Sigmoid colon (tissue), 4 donors: Measurements from ENCODE around the gene SMG7.

ENCODE experiments used
- EP300 ChIP-seq, 4 donors: sonication (generic); formaldehyde crosslinking; IDR thresholded peaks; one replicate each; pipeline ENCODE4 v1.6.1; 2017; ENCODE audit warnings: antibody characterized with exemption in 4 of 4
- POLR2A ChIP-seq, 2 donors: fragments of 450-650 bp; IDR thresholded peaks; one replicate each; pipeline ENCODE4 v1.6.1; 2016; ENCODE audit warnings: antibody characterized with exemption in 2 of 2, mild to moderate bottlenecking in 2 of 2, moderate library complexity in 2 of 2
- POLR2AphosphoS5 ChIP-seq, 4 donors: sonication (generic); formaldehyde crosslinking; IDR thresholded peaks; one replicate each; pipeline ENCODE4 v1.6.1; 2017; ENCODE audit warnings: antibody characterized with exemption in 4 of 4
- TF ChIP-seq, protein P1 (sequence below), 4 experiments: fragments of 450-650 bp in 3 of 4; fragments of 200-600 bp in 1 of 4; IDR thresholded peaks; one replicate each; pipeline ENCODE4 v1.5.1; 2016 to 2019; ENCODE audit warnings: antibody characterized with exemption in 4 of 4, mild to moderate bottlenecking in 3 of 4, moderate library complexity in 2 of 4

DNA sequence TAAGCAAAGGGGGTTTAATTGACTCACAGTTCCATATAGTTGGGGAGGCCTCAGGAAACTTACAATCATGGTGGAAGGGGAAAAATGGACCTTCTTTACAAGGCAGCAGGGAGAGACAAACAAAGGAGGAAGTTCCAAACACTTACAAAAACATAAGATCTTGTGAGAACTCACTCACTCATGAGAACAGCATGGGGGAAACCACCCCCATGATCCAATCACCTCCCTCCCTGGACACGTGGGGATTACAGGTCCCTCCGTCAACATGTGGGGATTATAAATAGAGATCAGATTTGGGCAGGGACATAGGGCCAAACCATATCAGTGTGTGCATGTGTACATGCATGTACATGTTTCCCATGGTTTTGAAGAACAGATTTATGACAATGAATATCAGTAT is 5.5 kb upstream of the SMG7 start:
- TF ChIP-seq POLR2AphosphoS5 (IDR thresholded peaks at IDR 0.05) (no peak), EP300 (IDR thresholded peaks at IDR 0.05) (no peak), POLR2A (IDR thresholded peaks at IDR 0.05) (no peak)
- TF ChIP-seq, protein P1, sequence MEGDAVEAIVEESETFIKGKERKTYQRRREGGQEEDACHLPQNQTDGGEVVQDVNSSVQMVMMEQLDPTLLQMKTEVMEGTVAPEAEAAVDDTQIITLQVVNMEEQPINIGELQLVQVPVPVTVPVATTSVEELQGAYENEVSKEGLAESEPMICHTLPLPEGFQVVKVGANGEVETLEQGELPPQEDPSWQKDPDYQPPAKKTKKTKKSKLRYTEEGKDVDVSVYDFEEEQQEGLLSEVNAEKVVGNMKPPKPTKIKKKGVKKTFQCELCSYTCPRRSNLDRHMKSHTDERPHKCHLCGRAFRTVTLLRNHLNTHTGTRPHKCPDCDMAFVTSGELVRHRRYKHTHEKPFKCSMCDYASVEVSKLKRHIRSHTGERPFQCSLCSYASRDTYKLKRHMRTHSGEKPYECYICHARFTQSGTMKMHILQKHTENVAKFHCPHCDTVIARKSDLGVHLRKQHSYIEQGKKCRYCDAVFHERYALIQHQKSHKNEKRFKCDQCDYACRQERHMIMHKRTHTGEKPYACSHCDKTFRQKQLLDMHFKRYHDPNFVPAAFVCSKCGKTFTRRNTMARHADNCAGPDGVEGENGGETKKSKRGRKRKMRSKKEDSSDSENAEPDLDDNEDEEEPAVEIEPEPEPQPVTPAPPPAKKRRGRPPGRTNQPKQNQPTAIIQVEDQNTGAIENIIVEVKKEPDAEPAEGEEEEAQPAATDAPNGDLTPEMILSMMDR (IDR thresholded peaks at IDR 0.05), result no peak
